NB4 (cell line): ENCODE data around the gene FOXB2.

Experiments
- CTCF ChIP-seq: IDR thresholded peaks from one replicate; pipeline ENCODE4 v1.5.1; 2012; ENCODE audit warnings: low read depth, low read length
- MAX ChIP-seq: IDR thresholded peaks from 2 replicates; pipeline ENCODE4 v1.6.1; 2011; ENCODE audit warnings: low read depth, low read length
- POLR2A ChIP-seq: IDR thresholded peaks from 2 replicates; pipeline ENCODE4 v1.6.1; 2011; ENCODE audit warnings: mild to moderate bottlenecking; ENCODE audit not compliant: insufficient read length; ENCODE audit errors: extremely low read depth

- TF ChIP-seq CTCF = no peak
- no peak for TF ChIP-seq POLR2A
- TF ChIP-seq MAX = no peak
Measured at GRCh38 chr9:77021922-77022782, 2.7 kb downstream of the FOXB2 start.
